Mesendoderm (in vitro differentiated cells): Measurements from ENCODE around the gene CTIF.
A peak's percentile ranks its signal among the peaks of the same experiment; 100 is the strongest.

Experiments used
- DNase-seq: peaks from one replicate; pipeline ENCODE4 v3.0.0; 2013
- H2AK5ac ChIP-seq: 2 replicates; pipeline ENCODE4 v1.6.1; 2013; ENCODE audit warnings: low read length, inconsistent platforms
- H2BK120ac ChIP-seq: 2 replicates; pipeline ENCODE4 v1.6.1; 2013; ENCODE audit warnings: low read depth, mild to moderate bottlenecking, low read length, moderate library complexity, mixed read lengths
- H2BK15ac ChIP-seq: replicated peaks from 2 replicates; pipeline ENCODE4 v1.6.1; 2013; ENCODE audit warnings: low read depth, mild to moderate bottlenecking, moderate library complexity
- H2BK5ac ChIP-seq: 2 replicates; pipeline ENCODE4 v1.6.1; 2013; ENCODE audit warnings: low read length, inconsistent platforms
- H3K18ac ChIP-seq: 2 replicates; pipeline ENCODE4 v1.6.1; 2013; ENCODE audit warnings: mild to moderate bottlenecking, low read length, mixed read lengths
- H3K23ac ChIP-seq: one replicate; pipeline ENCODE4 v1.6.1; 2013; ENCODE audit warnings: low read length
- H3K27ac ChIP-seq: 2 replicates; pipeline ENCODE4 v1.5.1; 2013; ENCODE audit warnings: low read depth, mild to moderate bottlenecking, inconsistent platforms, low read length, moderate library complexity
- H3K27me3 ChIP-seq: 2 replicates; pipeline ENCODE4 v1.6.1; 2013; ENCODE audit warnings: low read length, control low read depth, mild to moderate bottlenecking, inconsistent platforms; ENCODE audit not compliant: insufficient read depth, poor library complexity
- H3K36me3 ChIP-seq: 2 replicates; pipeline ENCODE4 v1.6.1; 2013; ENCODE audit warnings: low read length, inconsistent platforms; ENCODE audit not compliant: control insufficient read depth, insufficient read depth
- H3K4ac ChIP-seq: one replicate; pipeline ENCODE4 v1.6.1; 2013; ENCODE audit warnings: low read depth, mild to moderate bottlenecking, low read length, moderate library complexity
- H3K4me1 ChIP-seq: 2 replicates; pipeline ENCODE4 v1.6.1; 2013; ENCODE audit warnings: low read depth, low read length, inconsistent platforms; ENCODE audit not compliant: control insufficient read depth
- H3K4me2 ChIP-seq: 2 replicates; pipeline ENCODE4 v1.6.1; 2013; ENCODE audit warnings: low read length
- H3K4me3 ChIP-seq: 2 replicates; pipeline ENCODE4 v1.5.1; 2013; ENCODE audit warnings: mild to moderate bottlenecking, low read length
- H3K56ac ChIP-seq: one replicate; pipeline ENCODE4 v1.6.1; 2013; ENCODE audit warnings: low read length
- H3K79me1 ChIP-seq: 2 replicates; pipeline ENCODE4 v1.6.1; 2013; ENCODE audit warnings: low read length, inconsistent platforms
- H3K79me2 ChIP-seq: 2 replicates; pipeline ENCODE4 v1.6.1; 2013; ENCODE audit warnings: mild to moderate bottlenecking, low read length; ENCODE audit not compliant: control insufficient read depth, insufficient read depth
- H3K9ac ChIP-seq: 2 replicates; pipeline ENCODE4 v1.6.1; 2013; ENCODE audit warnings: low read length, inconsistent platforms
- H4K5ac ChIP-seq: one replicate; pipeline ENCODE4 v1.6.1; 2013; ENCODE audit warnings: low read length
- H4K8ac ChIP-seq: one replicate; pipeline ENCODE4 v1.6.1; 2013; ENCODE audit warnings: low read depth, mild to moderate bottlenecking, control low read depth, low read length, moderate library complexity
- WGBS: extraction: QIAGEN DNeasy Blood & Tissue Kit; methylation state at CpG from one replicate; pipeline ENCODE4 v1.1.7; 2013; ENCODE audit warnings: low lambda C conversion rate, missing lambda C conversion rate; ENCODE audit not compliant: insufficient coverage; ENCODE audit errors: extremely low coverage; 5-methylcytosine and 5-hydroxymethylcytosine counted together

CTIF gene

DNA sequence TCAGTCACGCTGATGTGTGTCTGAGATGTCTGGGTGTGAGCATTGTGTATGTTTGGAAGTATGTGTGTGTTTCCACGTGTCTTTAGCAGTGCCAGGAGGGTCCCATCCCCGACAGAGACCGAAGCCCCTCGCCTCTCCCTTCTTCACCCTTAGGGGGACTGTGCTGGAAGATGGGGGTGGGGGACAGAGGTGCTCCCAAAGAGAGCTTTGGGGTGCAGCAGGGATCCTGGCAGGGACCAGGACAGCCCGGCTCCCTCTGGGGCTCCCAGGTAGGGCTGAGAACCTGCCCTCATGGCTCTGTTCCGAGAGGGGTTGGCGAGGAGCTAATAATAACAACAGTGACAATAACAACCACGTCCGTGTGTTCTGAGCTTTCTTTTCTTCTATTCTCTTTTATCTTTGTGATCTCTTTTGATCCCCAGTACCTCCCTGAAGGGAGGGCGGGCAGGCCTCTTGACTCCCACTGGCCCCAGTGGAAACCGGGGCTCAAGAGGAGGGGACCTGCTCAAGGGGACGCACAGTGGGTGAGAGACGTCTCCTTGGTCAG, 354.3 kb downstream of the CTIF start:
- no peak overlapping the region for H2BK5ac ChIP-seq
- H3K9ac ChIP-seq = no peak overlapping the region
- H3K27me3 ChIP-seq = no peaks in the 10 kb centered on the region
- no peak for DNase-seq
- H4K5ac ChIP-seq = no peak overlapping the region
- H3K79me1 ChIP-seq = no peaks in the 10 kb centered on the region
- no peak overlapping the region for H2BK15ac ChIP-seq
- H4K8ac ChIP-seq = no peak overlapping the region
- no peak overlapping the region for H3K23ac ChIP-seq
- H3K36me3 ChIP-seq = no peaks in the 10 kb centered on the region
- H2AK5ac ChIP-seq = no peak overlapping the region
- H3K18ac ChIP-seq = no peak overlapping the region
- H3K4ac ChIP-seq = no peak overlapping the region
- H2BK120ac ChIP-seq = no peak overlapping the region
- H3K27ac ChIP-seq = no peak overlapping the region
- H3K4me2 ChIP-seq = no peak overlapping the region
- H3K79me2 ChIP-seq = no peaks in the 10 kb centered on the region
- no CpG with 5 or more reads among the region's 14 CpGs for WGBS
- H3K4me1 ChIP-seq = peaks cover 3% of the 10 kb centered on the region
- no peak overlapping the region for H3K56ac ChIP-seq
- no peak overlapping the region for H3K4me3 ChIP-seq

DNA sequence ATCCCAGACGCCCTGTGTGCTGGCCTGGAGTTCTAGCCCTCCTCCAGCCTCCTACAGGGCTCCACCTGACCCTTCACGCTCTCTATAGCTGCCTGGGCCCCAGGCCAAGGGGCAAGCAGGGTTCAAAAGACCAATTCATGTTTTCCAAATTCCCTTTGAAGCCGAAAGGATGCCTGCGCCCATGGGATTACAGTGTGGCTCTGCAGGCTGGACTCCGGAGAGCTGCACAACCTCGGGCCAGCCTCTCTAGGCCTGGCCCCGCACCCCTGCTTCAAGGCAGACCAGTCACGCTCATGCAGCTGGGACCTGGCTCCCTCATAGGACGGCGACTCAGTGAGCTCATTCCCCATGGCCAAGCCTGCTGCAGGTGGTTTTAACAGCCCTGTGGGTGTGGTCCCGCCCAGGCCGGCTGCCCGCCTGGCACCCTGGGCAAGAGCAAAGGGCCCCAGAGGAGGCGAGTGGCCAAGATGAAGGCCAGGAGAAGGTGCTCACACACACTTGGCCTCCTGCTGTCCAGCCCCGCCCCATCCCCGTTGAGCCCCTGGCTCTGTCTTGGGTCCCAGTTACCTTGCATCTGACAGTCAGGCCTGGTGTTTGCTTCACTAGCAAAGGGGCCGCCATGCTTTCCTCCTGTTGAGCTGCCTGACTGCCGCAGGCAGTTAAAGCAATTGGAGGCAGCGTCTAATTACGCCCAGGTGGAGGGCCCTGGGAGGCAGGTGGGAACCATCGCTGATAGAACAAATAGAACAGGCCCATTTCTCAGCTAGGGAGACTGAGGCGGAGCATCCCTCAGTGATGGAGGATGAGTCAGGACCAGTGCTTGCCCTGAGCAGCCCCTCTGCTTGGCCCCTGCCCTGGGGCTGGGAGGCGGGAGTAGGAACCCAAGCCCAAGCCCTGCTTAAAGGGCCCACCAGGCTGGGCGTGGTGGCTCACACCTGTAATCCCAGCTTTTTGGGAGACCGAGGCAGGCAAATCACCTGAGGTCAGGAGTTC, 355.1 kb downstream of the CTIF start:
- DNase-seq = no peak
- WGBS = no CpG with 5 or more reads among the region's 25 CpGs

DNA sequence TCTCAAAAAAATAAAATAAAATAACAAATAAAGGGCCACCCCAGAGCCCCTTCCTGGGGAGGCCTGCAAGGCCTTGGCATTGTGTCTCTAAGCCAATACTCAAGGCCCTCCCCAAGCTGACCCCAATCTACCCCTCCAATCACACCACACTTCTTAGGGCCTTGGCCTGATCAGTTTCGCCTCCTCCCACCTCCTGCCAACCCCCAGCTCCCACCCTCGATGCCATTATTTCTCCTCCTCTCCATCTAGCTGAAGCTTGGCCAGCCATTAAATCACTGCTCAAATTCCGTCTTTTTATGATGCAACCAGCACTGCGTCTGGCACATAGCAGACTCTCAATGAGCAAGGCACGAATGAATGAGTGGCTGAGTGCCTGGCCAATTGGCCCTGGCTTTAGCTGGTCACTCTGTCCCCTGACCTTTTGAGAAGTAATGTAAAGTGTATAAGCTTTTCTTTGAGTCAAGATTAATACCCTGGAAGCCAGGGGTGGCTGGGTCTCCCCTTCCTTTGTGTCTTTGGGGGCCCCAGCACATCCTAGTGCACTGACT, 356.0 kb downstream of the CTIF start:
- Histone ChIP-seq H3K36me3 (no peaks in the 10 kb centered on the region), H2BK15ac (no peak overlapping the region), H3K9ac (no peak overlapping the region), H3K27me3 (no peaks in the 10 kb centered on the region), H3K56ac (no peak overlapping the region), H2BK5ac (no peak overlapping the region), H3K79me1 (no peaks in the 10 kb centered on the region), H3K23ac (no peak overlapping the region), H3K4me3 (no peak overlapping the region), H3K79me2 (no peaks in the 10 kb centered on the region), H3K4me1 (no peaks in the 10 kb centered on the region), H2BK120ac (no peak overlapping the region), H4K8ac (no peak overlapping the region), H2AK5ac (no peak overlapping the region), H3K18ac (no peak overlapping the region), H3K4me2 (no peak overlapping the region), H3K4ac (no peak overlapping the region), H3K27ac (no peak overlapping the region), H4K5ac (no peak overlapping the region)
- no peak for DNase-seq
- WGBS = no CpG with 5 or more reads among the region's 5 CpGs

More for the DNA sequence above, 355.1 kb downstream of the CTIF start:
- Histone ChIP-seq H4K5ac (no peak overlapping the region), H3K4me1 (peaks cover 3% of the 10 kb centered on the region), H3K4ac (no peak overlapping the region), H3K27ac (no peak overlapping the region), H3K27me3 (no peaks in the 10 kb centered on the region), H3K4me3 (no peak overlapping the region), H4K8ac (no peak overlapping the region), H2AK5ac (no peak overlapping the region), H3K56ac (no peak overlapping the region), H3K4me2 (no peak overlapping the region), H2BK15ac (no peak overlapping the region), H2BK120ac (no peak overlapping the region), H2BK5ac (no peak overlapping the region), H3K23ac (no peak overlapping the region), H3K79me2 (no peaks in the 10 kb centered on the region), H3K36me3 (no peaks in the 10 kb centered on the region), H3K79me1 (no peaks in the 10 kb centered on the region), H3K9ac (no peak overlapping the region), H3K18ac (no peak overlapping the region)

DNA sequence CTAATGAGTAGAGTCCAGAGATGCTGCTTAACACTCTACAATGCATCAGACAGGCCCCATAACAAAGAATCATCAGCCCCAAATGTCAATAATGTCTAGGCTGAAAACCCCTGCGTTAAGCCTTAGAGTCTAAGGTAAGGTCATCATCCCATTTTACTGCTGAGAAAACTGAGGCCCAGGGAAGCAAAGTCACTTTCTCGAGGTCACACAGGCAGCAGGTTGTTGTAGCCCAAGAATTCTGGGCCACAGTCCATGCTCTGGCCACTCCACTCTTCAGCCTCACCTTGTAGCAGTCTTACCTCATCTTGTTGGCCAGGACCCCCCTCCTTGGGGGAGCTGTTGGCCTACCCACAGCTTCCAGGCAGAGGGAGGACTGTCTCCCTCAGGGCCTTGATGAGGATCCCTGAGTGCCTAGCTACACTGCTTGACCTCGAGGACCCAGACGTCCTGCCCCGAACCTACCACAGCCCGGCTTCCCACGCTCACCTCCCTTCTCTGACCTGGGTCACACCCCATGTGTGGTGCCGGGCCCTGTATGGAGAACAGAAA, 357.6 kb downstream of the CTIF start:
- no CpG with 5 or more reads among the region's 8 CpGs for WGBS
- H3K23ac ChIP-seq = no peak overlapping the region
- no peak overlapping the region for H3K4me3 ChIP-seq
- DNase-seq = no peak
- H3K56ac ChIP-seq = no peak overlapping the region
- H2BK15ac ChIP-seq = no peak overlapping the region
- no peak overlapping the region for H3K4me2 ChIP-seq
- no peak overlapping the region for H3K18ac ChIP-seq
- H3K27ac ChIP-seq = no peak overlapping the region
- H4K5ac ChIP-seq = no peak overlapping the region
- H3K4me1 ChIP-seq = no peaks in the 10 kb centered on the region
- H3K4ac ChIP-seq = no peak overlapping the region
- H2BK120ac ChIP-seq = no peak overlapping the region
- H2BK5ac ChIP-seq = no peak overlapping the region
- H3K9ac ChIP-seq = no peak overlapping the region
- H3K36me3 ChIP-seq = no peaks in the 10 kb centered on the region
- no peaks in the 10 kb centered on the region for H3K79me2 ChIP-seq
- H3K79me1 ChIP-seq = no peaks in the 10 kb centered on the region
- H4K8ac ChIP-seq = no peak overlapping the region
- H3K27me3 ChIP-seq = no peaks in the 10 kb centered on the region
- no peak overlapping the region for H2AK5ac ChIP-seq

DNA sequence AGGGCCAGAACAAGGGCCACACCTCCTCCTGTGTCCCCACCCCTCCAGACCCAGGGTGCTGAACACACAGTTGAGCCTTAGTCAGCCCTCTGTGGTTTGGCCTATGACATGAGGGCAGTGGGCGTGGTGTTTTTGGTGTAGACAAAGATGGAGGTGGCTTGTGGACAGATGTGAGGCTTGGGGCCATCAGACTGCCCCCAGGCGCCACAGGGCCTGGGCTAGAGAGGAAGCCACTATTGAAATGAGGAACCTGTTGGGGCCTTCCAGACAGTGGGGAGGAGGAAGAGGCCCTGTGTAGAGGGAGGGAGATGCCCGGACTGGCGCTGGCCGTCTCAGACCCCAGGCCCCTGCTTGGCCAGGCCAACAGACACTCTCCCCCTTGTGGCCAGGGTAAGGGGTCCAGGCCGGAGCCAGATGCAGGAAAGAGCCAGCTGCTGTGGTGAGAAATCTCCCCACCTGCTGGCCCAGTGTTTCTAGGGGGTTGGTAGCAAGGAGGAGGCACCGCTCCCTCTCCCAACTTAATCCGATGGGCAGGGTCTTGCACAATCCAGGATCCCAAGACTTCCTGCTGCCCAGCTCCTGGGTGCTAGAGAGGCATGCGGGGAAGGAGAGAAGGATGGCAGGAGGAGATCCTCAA, 358.2 kb downstream of the CTIF start:
- no peak overlapping the region for H2BK15ac ChIP-seq
- no peaks in the 10 kb centered on the region for H3K79me2 ChIP-seq
- no peak overlapping the region for H2AK5ac ChIP-seq
- no peak overlapping the region for H3K56ac ChIP-seq
- H3K9ac ChIP-seq = no peak overlapping the region
- H3K4ac ChIP-seq = no peak overlapping the region
- H3K23ac ChIP-seq = no peak overlapping the region
- no peak overlapping the region for H3K18ac ChIP-seq
- H3K4me3 ChIP-seq = no peak overlapping the region
- H3K27ac ChIP-seq = no peak overlapping the region
- no peaks in the 10 kb centered on the region for H3K36me3 ChIP-seq
- no peak overlapping the region for H2BK120ac ChIP-seq
- H2BK5ac ChIP-seq = no peak overlapping the region
- no CpG with 5 or more reads among the region's 9 CpGs for WGBS
- no peaks in the 10 kb centered on the region for H3K27me3 ChIP-seq
- H3K4me2 ChIP-seq = no peak overlapping the region
- DNase-seq = peak; percentile 83
- no peak overlapping the region for H4K8ac ChIP-seq
- no peaks in the 10 kb centered on the region for H3K79me1 ChIP-seq
- H4K5ac ChIP-seq = no peak overlapping the region
- no peaks in the 10 kb centered on the region for H3K4me1 ChIP-seq
